Panc1 (cell line): ENCODE data around the gene DDX25. TPM values are rescaled to one million over a fixed set of nuclear protein-coding genes. Genes with fewer than 3 reads are reported as not detected.

Experiments used
- ATAC-seq: fragments of 200-7000 bp; cut with Tn5 transposase; 2 replicates; pipeline ENCODE4 v1.9.1; 2020; ENCODE audit warnings: mild to moderate bottlenecking, moderate library complexity
- BruUV-seq: library from RNA; stranded (reverse); fragments of 400-500 nt; replicated peaks from 2 replicates; lab custom pipeline; 2021; lab: Mats Ljungman, UMichigan
- CTCF ChIA-PET: fragments of 300-600 bp; sonication (Branson Sonifier 250); formaldehyde crosslinking; loops from one replicate; lab custom pipeline; 2022; ENCODE audit warnings: antibody characterized with exemption; lab: Charles Lee
- POLR2A ChIA-PET: fragments of 300-600 bp; sonication (Branson Sonifier 250); formaldehyde crosslinking; loops from one replicate; lab custom pipeline; 2022; ENCODE audit warnings: antibody characterized with exemption; lab: Charles Lee
- DNase-seq: peaks from one replicate; pipeline ENCODE4 v3.0.0-alpha.2; 2010; ENCODE audit warnings: low read depth, low spot score
- H3K27ac ChIP-seq: 2 replicates; pipeline ENCODE4 v1.5.1; 2011; ENCODE audit warnings: mild to moderate bottlenecking, low read length, inconsistent platforms
- H3K27me3 ChIP-seq: fragments of 200-500 bp; sonication (Bioruptor generic); 2 replicates; pipeline ENCODE4 v1.6.0; 2014; ENCODE audit warnings: low read length, inconsistent platforms; ENCODE audit not compliant: control insufficient read depth, insufficient read depth
- H3K36me3 ChIP-seq: fragments of 200-500 bp; sonication (Bioruptor generic); 2 replicates; pipeline ENCODE4 v1.5.1; 2014; ENCODE audit warnings: inconsistent platforms, mild to moderate bottlenecking, low read length, moderate library complexity; ENCODE audit not compliant: control insufficient read depth, insufficient read depth
- H3K4me1 ChIP-seq: 2 replicates; pipeline ENCODE4 v1.5.1; 2011; ENCODE audit warnings: inconsistent platforms, mild to moderate bottlenecking, low read length, moderate library complexity; ENCODE audit not compliant: control insufficient read depth, insufficient read depth
- H3K4me3 ChIP-seq, 2 experiments: 2 replicates each; pipeline ENCODE4 v1.5.1; 2011 to 2012; ENCODE audit warnings: low read depth in 2 of 2, low read length in 2 of 2, mild to moderate bottlenecking in 2 of 2, inconsistent platforms in 1 of 2, moderate library complexity in 1 of 2
- H3K9me3 ChIP-seq: fragments of 200-500 bp; sonication (Bioruptor generic); 2 replicates; pipeline ENCODE4 v1.5.1; 2014; ENCODE audit warnings: low read depth, mild to moderate bottlenecking, inconsistent platforms, low read length, moderate library complexity; ENCODE audit not compliant: control insufficient read depth, insufficient read depth
- CTCF ChIP-seq: fragments of 450-650 bp; IDR thresholded peaks from 2 replicates; pipeline ENCODE4 v1.5.1; 2017; ENCODE audit warnings: mild to moderate bottlenecking
- POLR2AphosphoS5 ChIP-seq: IDR thresholded peaks from 2 replicates; pipeline ENCODE4 v1.6.1; 2012; ENCODE audit warnings: mild to moderate bottlenecking, low read depth, low read length, moderate library complexity
- REST ChIP-seq, 2 experiments: IDR thresholded peaks; 2 replicates each; pipeline ENCODE4 v1.6.1; 2011 to 2012; ENCODE audit warnings: low read depth in 2 of 2, control low read depth in 1 of 2, low read length in 1 of 2, mild to moderate bottlenecking in 1 of 2, moderate library complexity in 1 of 2; ENCODE audit not compliant: insufficient read depth in 1 of 2
- SIN3A ChIP-seq: IDR thresholded peaks from 2 replicates; pipeline ENCODE4 v1.6.1; 2012; ENCODE audit warnings: low read depth, mild to moderate bottlenecking, low read length, moderate library complexity, borderline replicate concordance; ENCODE audit not compliant: insufficient read depth
- TCF7L2 ChIP-seq: IDR thresholded peaks from 2 replicates; pipeline ENCODE4 v1.6.1; 2011; ENCODE audit warnings: mild to moderate bottlenecking, low read depth, low read length, inconsistent platforms
- in situ Hi-C: cut with HindIII; loops from 2 replicates; pipeline ENCODE4 v1.10.0; 2016; ENCODE audit warnings: low sequenced_read_pairs, low pct_unique_long_range_greater_than_20kb
- intact Hi-C: fragments of 100-400 bp; cut with micrococcal nuclease; formaldehyde crosslinking; loops from one replicate; pipeline ENCODE4 v1.10.0; 2022; ENCODE audit not compliant: unreplicated experiment
- total RNA-seq: library from RNA; stranded (reverse); gene quantifications from one replicate; pipeline ENCODE4 v1.2.1, GENCODE V29; 2021; ENCODE audit not compliant: unreplicated experiment

DDX25 gene
- total RNA-seq, 1 experiment from 2014 or later: 0.15 TPM

GRCh38 chr11:125977333-125977732 lies 73.0 kb downstream of the DDX25 start:
- Histone ChIP-seq H3K4me1 (no peaks in the 10 kb centered on the region), H3K27me3 (no peaks in the 10 kb centered on the region), H3K4me3 (no peak overlapping the region), H3K27ac (no peak overlapping the region), H3K36me3 (no peaks in the 10 kb centered on the region), H3K9me3 (no peaks in the 10 kb centered on the region)
- DNase-seq (no peak), ATAC-seq (no peak)
- no TSS peak for BruUV-seq
- CTCF ChIA-PET: no interaction called here
- POLR2A ChIA-PET: no interaction called here
- TF ChIP-seq POLR2AphosphoS5 (no peak), CTCF (no peak), REST (IDR thresholded peaks at IDR 0.05; ENCODE audit: insufficient read depth in 1 of 2, low read depth in 2 of 2, low read length in 1 of 2) (no peak), SIN3A (no peak), TCF7L2 (no peak)
- intact Hi-C loops: no loop called here
- in situ Hi-C loops: no loop called here

GRCh38 chr11:125978181-125978716 lies 73.9 kb downstream of the DDX25 start:
- in situ Hi-C loops: no loop called here
- Histone ChIP-seq H3K27me3 (no peaks in the 10 kb centered on the region), H3K4me1 (no peaks in the 10 kb centered on the region), H3K36me3 (no peaks in the 10 kb centered on the region), H3K4me3 (no peak overlapping the region), H3K27ac (no peak overlapping the region), H3K9me3 (no peaks in the 10 kb centered on the region)
- ATAC-seq (no peak), DNase-seq (no peak)
- intact Hi-C loops: no loop called here
- ChIA-PET CTCF (no interaction called here), POLR2A (interaction anchor here (0.6 kb wide), 1 partner anchor 1321 kb away, joined by 5 read pairs; no protein-coding TSS in a partner anchor)
- TF ChIP-seq REST (IDR thresholded peaks at IDR 0.05; ENCODE audit: insufficient read depth in 1 of 2, low read depth in 2 of 2, low read length in 1 of 2) (no peak), SIN3A (no peak), CTCF (no peak), TCF7L2 (no peak), POLR2AphosphoS5 (no peak)
- no TSS peak for BruUV-seq
